Duodenal mucosa (tissue), 2 donors: ENCODE results near the gene OXNAD1.
A peak's percentile ranks its signal among the peaks of the same experiment; 100 is the strongest.

ENCODE experiments used
- H3K27ac ChIP-seq: one replicate; pipeline ENCODE4 v1.7.0; 2013; ENCODE audit warnings: low read depth, low read length
- H3K27me3 ChIP-seq, 2 donors: one replicate each; pipeline ENCODE4 v1.7.0; 2013; ENCODE audit warnings: low read length in 2 of 2, control low read depth in 1 of 2; ENCODE audit not compliant: insufficient read depth in 2 of 2, control insufficient read depth in 1 of 2
- H3K36me3 ChIP-seq, 2 donors: one replicate each; pipeline ENCODE4 v1.7.0; 2013; ENCODE audit warnings: low read length in 2 of 2, control low read depth in 1 of 2; ENCODE audit not compliant: insufficient read depth in 2 of 2, control insufficient read depth in 1 of 2
- H3K4me1 ChIP-seq, 2 donors: one replicate each; pipeline ENCODE4 v1.7.0; 2013; ENCODE audit warnings: low read length in 2 of 2, control low read depth in 1 of 2; ENCODE audit not compliant: insufficient read depth in 2 of 2, control insufficient read depth in 1 of 2
- H3K4me3 ChIP-seq, 2 donors: one replicate each; pipeline ENCODE4 v1.7.0; 2013; ENCODE audit warnings: low read length in 2 of 2, low read depth in 1 of 2
- H3K9ac ChIP-seq, 2 donors: one replicate each; pipeline ENCODE4 v1.7.0; 2013; ENCODE audit warnings: low read length in 2 of 2, low read depth in 1 of 2
- H3K9me3 ChIP-seq, 2 donors: one replicate each; pipeline ENCODE4 v1.7.0; 2013; ENCODE audit warnings: low read length in 2 of 2, control low read depth in 1 of 2; ENCODE audit not compliant: control insufficient read depth in 1 of 2

Gene OXNAD1, protein sequence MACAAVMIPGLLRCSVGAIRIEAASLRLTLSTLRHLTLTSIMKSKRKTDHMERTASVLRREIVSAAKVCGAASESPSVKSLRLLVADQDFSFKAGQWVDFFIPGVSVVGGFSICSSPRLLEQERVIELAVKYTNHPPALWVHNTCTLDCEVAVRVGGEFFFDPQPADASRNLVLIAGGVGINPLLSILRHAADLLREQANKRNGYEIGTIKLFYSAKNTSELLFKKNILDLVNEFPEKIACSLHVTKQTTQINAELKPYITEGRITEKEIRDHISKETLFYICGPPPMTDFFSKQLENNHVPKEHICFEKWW

GRCh38 chr3:16264708-16265454 lies at the start of gene OXNAD1, which contains the start of gene DPH3:
TSS of gene OXNAD1 (plus strand) at chr3:16265212. CDS start at chr3:16270953, 5,741 bp downstream.
TSS of gene DPH3 (minus strand) at chr3:16264943. CDS start at chr3:16264876, 67 bp downstream.
- Histone ChIP-seq H3K4me1 (peaks cover 28 to 37% of the 10 kb centered on the region in 2 donors), H3K36me3 (peaks cover 7 to 13% of the 10 kb centered on the region in 2 donors)

GRCh38 chr3:16216373-16216935 lies 48.6 kb upstream of the OXNAD1 start:
- no peak overlapping the region for H3K9ac ChIP-seq
- no peaks in the 10 kb centered on the region for H3K36me3 ChIP-seq
- no peaks in the 10 kb centered on the region for H3K27me3 ChIP-seq
- no peaks in the 10 kb centered on the region for H3K4me1 ChIP-seq
- no peak overlapping the region for H3K27ac ChIP-seq
- no peaks in the 10 kb centered on the region for H3K9me3 ChIP-seq
- no peak overlapping the region for H3K4me3 ChIP-seq

More at GRCh38 chr3:16264708-16265454, at the start of gene OXNAD1, which contains the start of gene DPH3:
- H3K27ac ChIP-seq = peak within 1 kb of the TSS; percentile 93
- peak within 1 kb of the TSS; percentile 97 to 99 for H3K4me3 ChIP-seq
- H3K9ac ChIP-seq = peak within 1 kb of the TSS; percentile 85 to 99
- H3K27me3 ChIP-seq = no peaks in the 10 kb centered on the region
- no peaks in the 10 kb centered on the region for H3K9me3 ChIP-seq

- H3K4me3 ChIP-seq = no peak overlapping the region
- peaks cover 0 to 4% of the 10 kb centered on the region in 2 donors for H3K9me3 ChIP-seq
- no peaks in the 10 kb centered on the region for H3K27me3 ChIP-seq
- no peak overlapping the region for H3K27ac ChIP-seq
- no peaks in the 10 kb centered on the region for H3K4me1 ChIP-seq
- no peaks in the 10 kb centered on the region for H3K36me3 ChIP-seq
- no peak overlapping the region for H3K9ac ChIP-seq
These were observed 45.2 kb upstream of the OXNAD1 start for GRCh38 chr3:16219777-16220176.

DNA sequence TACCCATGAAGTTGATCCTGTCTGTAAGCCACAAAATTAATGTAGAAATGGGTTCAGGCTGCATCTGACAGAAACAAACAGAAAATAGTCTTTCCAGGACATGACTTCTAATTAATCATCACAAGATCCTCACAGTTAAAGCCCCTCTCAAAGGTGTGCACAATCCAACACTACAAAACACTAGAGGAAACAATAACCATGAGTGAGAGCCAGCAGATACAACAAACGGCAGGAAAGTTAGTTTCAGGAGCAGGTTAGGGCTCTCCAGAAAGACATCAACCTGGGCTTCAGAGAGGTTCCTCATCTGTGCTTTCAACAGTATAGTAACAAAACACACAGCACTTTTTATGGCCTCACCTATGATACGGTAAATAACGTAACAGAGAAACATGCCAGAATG lies 43.0 kb upstream of the OXNAD1 start:
- H3K9me3 ChIP-seq = peaks cover 0 to 4% of the 10 kb centered on the region in 2 donors
- no peaks in the 10 kb centered on the region for H3K36me3 ChIP-seq
- H3K9ac ChIP-seq = no peak overlapping the region

GRCh38 chr3:16222547-16222946 lies 42.5 kb upstream of the OXNAD1 start:
- Histone ChIP-seq H3K9ac (no peak overlapping the region), H3K36me3 (no peaks in the 10 kb centered on the region), H3K27me3 (no peaks in the 10 kb centered on the region), H3K9me3 (peaks cover 0 to 4% of the 10 kb centered on the region in 2 donors), H3K4me3 (no peak overlapping the region), H3K4me1 (no peaks in the 10 kb centered on the region), H3K27ac (no peak overlapping the region)

More for the DNA sequence above, 43.0 kb upstream of the OXNAD1 start:
- Histone ChIP-seq H3K4me3 (no peak overlapping the region), H3K4me1 (no peaks in the 10 kb centered on the region), H3K27ac (no peak overlapping the region), H3K27me3 (no peaks in the 10 kb centered on the region)

DNA sequence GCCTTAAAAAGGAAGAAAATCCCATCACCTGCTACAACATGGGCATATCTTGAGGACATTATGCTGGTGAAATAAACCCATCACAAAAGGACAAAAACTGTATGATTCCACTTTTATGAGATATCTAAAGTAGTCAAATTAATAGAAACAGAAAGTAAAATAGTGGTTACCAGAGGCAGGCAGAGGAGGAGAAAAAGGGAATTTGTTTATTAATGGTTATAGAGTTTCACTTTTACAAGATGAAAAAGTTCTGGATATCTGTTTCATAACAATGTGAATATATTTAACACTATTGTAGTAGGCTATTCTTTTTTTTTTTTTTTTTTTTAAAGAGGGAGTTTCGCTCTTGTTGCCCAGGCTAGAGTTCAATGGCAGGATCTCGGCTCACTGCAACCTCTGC lies 40.7 kb upstream of the OXNAD1 start:
- Histone ChIP-seq H3K4me3 (no peak overlapping the region), H3K9me3 (peaks cover 0 to 4% of the 10 kb centered on the region in 2 donors), H3K4me1 (no peaks in the 10 kb centered on the region), H3K27me3 (no peaks in the 10 kb centered on the region), H3K27ac (no peak overlapping the region), H3K9ac (no peak overlapping the region), H3K36me3 (no peaks in the 10 kb centered on the region)

DNA sequence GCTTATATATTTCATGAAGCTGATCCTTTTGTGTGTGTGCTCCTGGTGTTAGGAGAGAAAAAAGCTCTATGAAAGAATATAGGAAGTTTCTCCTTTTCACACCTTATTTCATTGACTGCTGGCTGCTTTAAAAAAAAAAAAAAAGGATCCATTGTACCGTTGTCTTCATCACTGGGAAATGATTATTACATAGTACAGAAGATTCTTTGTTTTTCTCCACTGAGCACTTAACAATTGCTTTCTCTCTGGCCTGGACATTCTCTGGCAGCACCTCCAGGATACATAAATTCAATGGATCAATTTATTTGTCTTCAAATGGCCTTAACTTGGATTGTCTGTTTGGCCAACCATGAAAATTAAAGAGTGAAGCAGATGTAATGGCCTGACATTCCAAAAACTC lies 37.4 kb upstream of the OXNAD1 start:
- Histone ChIP-seq H3K27me3 (no peaks in the 10 kb centered on the region), H3K4me3 (no peak overlapping the region), H3K9ac (no peak overlapping the region), H3K27ac (no peak overlapping the region), H3K4me1 (no peaks in the 10 kb centered on the region), H3K36me3 (no peaks in the 10 kb centered on the region), H3K9me3 (no peaks in the 10 kb centered on the region)

- H3K36me3 ChIP-seq = no peaks in the 10 kb centered on the region
- H3K9me3 ChIP-seq = no peaks in the 10 kb centered on the region
- no peaks in the 10 kb centered on the region for H3K4me1 ChIP-seq
- H3K4me3 ChIP-seq = no peak overlapping the region
- H3K27me3 ChIP-seq = no peaks in the 10 kb centered on the region
- H3K9ac ChIP-seq = no peak overlapping the region
- H3K27ac ChIP-seq = no peak overlapping the region
These were observed 35.3 kb upstream of the OXNAD1 start for GRCh38 chr3:16229681-16230080.

DNA sequence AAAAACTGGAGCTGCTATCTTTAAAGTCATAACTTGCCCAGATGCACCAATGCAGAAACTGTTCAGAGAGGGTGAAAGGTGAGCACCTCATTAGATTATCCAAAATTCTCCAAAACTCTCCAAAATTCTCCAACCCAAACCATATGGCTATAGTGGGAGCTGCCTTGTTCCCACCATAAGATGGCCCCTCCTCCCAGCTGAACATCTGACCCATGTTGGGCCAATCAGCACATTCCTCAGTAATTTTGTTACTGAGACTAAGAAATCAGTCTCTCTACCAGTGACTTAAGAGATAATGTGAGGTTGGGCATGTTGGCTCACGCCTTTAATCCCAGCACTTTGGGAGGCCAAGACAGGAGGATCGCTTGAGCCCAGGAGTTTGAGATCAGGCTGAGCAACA lies 33.0 kb upstream of the OXNAD1 start:
- Histone ChIP-seq H3K9ac (no peak overlapping the region), H3K36me3 (no peaks in the 10 kb centered on the region), H3K9me3 (no peaks in the 10 kb centered on the region), H3K4me1 (no peaks in the 10 kb centered on the region), H3K27ac (no peak overlapping the region), H3K27me3 (no peaks in the 10 kb centered on the region), H3K4me3 (no peak overlapping the region)

DNA sequence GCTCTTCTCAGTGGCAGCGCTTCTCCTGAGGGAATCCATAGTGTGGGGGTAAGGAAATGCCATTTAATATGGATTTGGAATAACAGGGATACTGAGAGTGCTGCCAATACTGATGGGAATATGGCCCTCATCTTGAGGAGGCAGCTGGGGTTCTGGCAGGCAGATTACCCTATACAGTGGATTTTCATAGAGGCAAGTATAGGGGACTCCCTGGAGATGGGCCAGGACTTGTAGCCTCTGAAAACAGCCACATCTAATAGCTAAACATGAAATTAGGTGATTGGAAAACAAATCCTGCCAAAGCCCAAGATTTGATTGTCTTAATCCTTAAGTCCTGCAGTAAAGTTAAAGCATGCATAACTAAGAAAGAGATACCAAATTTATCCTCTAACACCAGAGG lies 31.2 kb upstream of the OXNAD1 start:
- H3K4me1 ChIP-seq = no peaks in the 10 kb centered on the region
- H3K4me3 ChIP-seq = no peak overlapping the region
- H3K27me3 ChIP-seq = no peaks in the 10 kb centered on the region
- no peaks in the 10 kb centered on the region for H3K36me3 ChIP-seq
- H3K9ac ChIP-seq = no peak overlapping the region
- H3K9me3 ChIP-seq = no peaks in the 10 kb centered on the region
- H3K27ac ChIP-seq = no peak overlapping the region
